ELR (cell line): ENCODE data around the gene MRPL20.
A peak's percentile ranks its signal among the peaks of the same experiment; 100 is the strongest.
"Not testable (repeated sequence)": the region's sequence is repeated elsewhere in the genome, so short reads cannot be mapped to it uniquely, and the experiment has no call there.

Experiments
- DNase-seq: peaks from one replicate; pipeline ENCODE4 v3.0.0-alpha.2; 2015; ENCODE audit warnings: low read depth

The MRPL20 gene

DNA sequence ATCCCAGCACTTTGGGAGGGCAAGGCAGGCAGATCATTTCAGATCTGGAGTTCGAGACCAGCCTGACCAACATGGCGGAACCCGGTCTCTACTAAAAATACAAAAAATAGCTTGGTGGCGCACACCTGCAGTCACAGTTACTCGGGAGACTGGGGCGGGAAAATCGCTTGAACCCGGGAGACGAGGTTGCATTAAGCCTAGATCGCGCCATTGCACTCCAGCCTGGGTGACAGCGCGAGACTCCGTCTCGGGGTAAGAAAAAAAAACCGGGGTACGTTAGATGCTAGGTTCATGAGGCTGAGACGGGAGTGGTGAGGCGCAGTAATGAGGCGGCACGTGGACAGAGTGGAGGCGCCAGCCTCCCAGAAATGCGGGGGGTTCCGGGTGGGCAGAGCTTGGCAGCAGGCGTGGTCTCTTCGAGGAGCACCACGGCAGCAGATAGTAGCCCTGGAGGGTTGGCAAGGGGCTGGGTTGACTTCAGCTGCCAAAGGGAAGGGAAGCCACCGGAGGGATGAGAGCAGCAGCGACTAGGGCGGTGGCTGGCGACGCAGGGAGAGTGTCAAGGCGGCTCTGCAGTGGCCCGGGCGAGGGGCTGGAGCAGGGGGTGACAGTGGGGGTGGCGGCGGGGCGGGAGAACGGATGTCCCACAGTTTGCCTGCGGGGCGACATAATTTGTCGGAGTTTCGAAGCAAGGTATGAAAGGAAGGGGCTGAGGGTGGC lies 832 bp downstream of the MRPL20 start:
- no peak for DNase-seq

DNA sequence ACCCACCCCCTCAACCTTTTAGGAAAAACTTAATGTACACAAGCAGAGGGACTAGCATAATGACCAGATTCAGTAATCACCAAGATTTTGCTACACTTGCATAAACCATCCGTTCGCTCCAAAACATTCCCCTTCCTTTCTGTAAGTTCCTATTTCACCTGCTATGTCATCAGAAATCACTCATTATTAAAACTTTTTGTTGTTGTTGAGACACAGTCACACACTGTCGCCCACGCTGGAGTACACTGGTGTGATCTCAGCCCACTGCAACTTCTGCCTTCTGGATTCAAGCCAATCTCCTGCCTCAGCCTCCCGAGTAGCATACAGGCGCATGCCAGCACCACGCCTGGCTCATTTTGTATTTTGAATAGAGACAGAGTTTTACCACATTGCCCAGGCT lies 3.4 kb downstream of the MRPL20 start:
- no peak for DNase-seq

DNA sequence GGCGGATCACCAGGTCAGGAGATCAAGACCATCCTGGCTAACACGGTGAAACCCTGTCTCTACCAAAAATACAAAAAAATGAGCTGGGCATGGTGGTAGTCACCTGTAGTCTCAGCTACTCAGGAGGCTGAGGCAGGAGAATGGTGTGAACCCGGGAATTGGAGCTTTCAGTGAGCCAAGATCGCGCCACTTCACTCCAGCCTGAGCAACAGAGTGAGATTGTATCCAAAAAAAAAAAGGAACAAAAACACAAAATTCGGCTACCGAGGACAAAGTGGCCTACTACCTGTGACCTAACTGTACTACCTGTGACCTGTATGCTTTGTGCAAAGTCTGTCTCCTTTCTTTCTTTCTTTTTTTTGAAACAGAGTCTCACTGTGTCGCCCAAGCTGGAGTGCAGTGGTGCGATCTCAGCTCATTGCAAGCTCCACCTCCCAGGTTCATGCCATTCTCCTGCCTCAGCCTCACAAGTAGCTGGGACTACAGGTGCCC lies 4.1 kb downstream of the MRPL20 start:
- not testable (repeated sequence) for DNase-seq

DNA sequence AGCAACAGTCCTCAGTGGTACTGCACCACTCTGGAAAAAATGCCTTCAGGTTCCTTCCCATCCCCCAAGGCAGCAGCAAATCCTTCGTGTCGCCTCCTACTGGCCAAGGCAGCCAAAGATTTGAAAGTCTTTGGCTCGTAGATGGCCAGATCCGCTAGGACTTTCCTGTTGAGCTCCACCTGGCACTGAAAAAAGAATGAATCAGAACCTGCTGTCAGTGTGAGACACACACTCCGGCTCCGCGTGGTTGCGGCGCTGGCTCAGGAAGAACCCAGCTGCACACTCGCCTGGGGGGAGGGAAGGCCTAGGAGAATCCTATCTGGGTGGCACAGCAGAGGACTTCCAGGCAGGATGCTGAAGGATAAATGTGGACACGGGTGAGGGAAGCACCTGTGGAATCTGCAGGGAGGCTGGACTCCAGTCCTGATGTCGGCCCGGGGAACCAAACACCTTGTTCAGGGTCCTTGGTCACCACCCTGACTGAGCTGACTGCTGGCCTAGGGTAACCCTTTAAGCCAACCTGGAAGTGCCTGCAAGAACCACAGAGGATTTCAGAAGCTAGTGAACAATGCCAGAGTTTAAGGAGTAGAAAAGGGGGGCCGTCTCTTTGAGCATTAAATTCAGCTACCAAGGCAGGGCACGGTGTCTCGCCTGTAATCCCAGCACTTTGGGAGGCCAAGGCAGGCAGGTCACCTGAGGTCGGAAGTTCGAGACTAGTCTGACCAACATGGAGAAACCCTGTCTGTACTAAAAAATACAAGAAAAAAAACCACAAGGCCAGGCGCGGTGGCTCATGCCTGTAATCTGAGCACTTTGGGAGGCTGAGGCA lies 4.8 kb downstream of the MRPL20 start:
- DNase-seq, result peak; percentile 78

DNA sequence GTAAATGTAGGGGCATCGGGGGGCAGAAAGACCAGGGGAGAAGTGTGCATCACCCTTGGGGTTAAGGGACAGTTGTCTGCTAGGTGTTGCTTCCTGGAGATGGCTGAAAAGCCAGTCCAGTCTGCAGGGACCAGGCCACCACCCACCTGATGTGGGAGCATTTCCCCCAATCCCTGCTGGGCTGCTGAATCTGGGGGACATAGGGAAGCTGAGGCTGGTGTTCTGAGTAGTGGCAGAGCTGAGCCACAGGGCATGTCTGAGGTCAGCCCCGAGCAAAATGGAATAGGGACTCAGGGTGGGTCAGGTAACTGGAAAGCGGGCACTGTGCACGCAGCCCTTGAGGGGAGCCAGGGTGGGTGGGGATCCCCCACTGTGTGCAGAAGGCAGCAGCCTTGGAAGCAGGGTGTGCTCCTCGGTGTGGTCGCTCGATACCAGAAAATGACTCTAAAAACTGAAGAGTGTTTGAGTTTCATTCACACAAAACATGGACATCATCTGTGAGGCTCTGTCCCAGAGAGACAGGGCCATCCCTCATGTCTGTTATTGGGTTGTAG lies 5.6 kb downstream of the MRPL20 start:
- no peak for DNase-seq

DNA sequence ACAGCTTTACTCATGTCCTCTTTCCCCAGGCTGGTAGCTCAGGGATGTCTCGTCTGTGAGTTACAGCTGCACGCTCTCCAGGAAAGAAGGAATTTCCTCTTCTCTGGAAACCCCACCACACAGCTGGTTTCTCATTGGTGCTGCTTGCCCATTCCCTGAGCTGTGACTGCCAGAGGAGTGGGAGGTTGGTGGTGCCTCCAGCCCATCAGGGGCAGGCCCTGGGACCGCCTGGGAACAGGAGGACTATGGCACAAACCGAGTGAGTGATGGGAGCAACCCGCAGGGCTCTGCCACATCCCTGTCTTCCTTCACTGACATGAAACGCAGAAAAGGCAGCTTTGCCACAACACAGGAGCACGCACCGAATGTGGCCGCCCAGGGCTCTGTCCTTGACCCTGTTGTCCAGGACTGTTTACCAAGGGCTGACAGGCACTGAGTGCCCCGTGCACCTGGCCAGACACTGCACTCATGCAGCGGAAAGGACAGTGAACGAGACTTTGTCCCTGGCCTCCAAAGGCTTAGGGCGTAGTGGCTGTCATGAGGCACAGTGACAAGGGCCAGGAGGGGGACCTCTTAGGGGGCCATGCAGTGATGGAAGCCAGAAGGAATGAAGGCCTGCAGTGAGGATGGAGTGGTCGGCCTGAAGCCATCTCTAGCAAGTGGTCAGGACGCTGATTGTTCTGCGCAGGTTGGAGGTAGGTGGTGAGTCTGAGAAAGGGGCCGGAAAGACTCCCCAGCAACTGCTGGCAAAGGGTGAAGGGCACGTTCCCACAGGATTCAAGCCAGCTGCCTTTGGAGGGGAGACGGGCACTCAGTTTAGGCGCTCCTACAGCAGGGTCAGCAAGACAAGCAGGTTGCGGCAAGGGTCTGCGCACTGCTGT lies 6.3 kb downstream of the MRPL20 start:
- peak; percentile 45 for DNase-seq

DNA sequence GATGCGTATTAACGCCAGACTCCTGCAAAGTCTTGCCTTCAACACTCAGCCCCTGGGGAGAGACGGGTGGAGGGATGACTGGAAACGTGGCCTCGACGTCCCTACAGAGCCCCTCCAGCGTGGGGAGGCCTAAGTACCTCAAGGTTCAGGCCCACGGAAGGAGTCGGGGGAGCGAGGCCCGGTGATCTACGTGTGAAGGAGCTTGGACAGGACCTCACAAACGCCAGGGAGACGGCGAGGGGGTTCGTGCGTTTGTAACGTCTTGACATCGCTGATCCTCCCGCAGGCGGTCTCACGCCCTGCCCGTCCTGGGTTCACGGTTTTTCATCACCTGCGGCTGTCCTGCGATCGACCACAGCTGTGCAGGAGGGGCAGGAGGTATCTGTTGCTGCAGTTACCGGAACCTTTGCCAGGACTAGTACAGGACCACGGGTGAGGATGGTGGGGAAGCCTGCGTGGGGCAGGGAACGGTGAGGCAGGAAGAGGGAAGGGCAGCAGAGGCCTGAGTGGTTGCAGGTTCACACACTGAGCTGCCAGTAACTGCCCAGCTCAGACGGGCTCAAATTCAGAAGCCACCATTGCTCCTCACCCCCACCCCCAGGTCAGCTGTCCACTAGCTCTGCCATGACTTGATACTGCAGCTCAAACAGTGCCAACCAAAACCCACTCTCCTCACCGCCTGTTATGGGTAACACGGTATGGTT lies 7.1 kb downstream of the MRPL20 start:
- DNase-seq, result peak; percentile 47

DNA sequence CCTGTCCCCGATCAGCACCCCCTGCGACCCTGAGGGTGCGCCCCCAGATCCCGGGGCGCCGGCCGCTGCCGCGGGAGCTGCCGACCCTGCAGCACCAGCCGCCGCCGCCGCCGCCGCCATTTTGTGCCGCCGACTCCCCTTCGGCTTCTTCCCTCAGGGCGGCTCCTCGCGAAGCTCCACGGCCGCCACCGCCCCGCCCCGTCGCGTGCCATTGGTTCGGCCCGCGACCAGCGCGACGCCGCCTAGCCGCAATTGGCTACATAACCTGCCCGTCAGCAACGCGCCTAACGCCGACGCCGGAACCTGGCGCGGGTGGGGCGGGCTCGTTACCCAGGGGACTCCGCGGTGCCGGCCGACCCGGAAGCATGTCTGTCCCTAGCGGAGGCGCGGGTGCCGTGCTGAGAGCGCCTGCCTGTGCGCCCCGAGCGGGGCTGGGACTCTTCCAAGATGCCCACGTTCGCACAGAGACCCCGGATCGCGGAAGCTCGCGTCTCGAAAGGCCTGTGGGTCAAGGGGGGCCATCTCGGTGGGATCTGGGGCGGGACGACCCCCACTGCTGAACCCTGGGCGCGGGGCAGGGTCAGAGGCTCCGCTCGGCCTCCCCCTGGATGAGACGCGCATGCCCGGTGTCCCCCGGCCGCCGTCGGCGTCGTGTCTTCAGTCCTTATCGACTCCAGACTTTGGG lies 7.8 kb downstream of the MRPL20 start, which contains the start of gene CCNL2:
CCNL2 (minus strand) TSS at position 149 of the 685 bp plus-strand sequence; CDS start at position 120, 29 bp downstream.
- peak; percentile 98 for DNase-seq

DNA sequence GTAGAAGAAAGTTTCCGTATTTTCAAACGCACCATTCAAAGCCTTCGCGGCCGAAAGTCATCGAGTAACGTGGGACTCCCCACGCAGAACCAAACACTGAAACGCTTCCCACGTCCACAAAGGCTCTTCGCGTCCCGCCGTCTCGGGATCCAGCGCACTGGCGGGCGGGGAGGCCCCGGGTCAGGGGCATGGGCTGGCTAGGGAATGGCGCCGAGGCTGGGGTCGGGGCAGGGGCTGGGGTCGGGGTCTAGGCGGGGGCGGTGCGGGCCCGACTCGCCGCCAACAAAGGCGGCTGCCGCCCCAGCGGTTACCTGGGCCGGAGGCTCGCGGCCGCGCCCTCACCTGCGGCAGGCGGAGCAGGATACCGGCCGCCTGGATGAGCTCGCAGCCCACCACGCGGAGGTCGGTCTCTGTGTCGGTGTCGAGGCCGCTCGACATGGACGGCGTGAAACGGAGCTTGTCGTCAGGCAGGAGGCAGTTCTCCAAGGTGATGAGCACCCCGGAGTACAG lies 8.4 kb downstream of the MRPL20 start:
- DNase-seq, result no peak

DNA sequence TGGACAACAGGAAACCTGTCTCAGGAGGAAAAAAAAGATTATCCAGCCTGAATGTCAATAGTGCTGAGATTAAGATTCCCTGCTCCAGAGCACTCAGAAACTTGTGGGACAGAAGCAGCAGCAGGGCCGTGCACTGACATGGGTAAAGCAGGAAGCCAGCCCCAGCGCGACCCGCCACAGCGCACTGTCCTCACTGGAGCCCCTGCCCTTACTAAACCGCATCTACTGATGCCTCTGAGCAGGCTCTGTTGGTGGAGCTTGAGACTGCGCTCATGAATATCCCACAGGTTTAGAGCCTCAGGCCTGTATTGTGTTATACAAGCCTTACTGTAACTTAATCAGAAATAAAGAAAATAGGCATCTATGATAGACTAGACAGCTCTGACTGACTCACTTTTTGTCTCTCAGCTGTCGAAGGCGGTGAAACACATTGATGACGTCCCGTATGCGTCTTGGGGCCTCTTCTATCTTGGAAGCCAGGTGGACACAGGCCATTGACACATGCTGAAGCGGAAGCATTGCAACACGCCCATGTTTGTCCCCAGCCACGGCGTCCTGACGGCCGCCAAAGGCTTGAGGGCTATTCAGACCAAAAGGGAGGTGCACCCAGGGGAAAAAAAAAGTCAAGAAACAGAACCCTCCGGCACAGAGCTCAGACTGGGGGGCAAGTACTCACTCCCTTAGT lies 9.1 kb downstream of the MRPL20 start:
- DNase-seq, result peak; percentile 41

DNA sequence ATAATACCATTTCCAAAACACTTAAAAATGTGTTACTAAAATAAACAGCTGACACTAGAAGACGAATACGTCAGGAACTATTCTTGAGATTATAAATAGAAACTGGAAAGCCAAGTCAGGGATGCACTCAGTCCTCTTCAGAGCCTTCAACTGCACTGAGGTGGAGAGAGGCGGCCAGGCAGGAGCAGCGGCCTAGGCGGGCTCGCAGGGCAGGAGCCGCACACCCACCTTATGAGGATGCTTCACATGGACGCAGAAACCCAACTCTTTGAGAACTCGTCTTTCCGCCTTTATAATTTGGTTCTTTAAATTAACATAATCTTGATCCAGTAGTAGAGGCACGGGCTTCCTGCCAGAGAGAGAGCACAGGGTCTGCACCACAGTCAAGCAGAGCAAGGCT lies 11.9 kb downstream of the MRPL20 start:
- no peak for DNase-seq

DNA sequence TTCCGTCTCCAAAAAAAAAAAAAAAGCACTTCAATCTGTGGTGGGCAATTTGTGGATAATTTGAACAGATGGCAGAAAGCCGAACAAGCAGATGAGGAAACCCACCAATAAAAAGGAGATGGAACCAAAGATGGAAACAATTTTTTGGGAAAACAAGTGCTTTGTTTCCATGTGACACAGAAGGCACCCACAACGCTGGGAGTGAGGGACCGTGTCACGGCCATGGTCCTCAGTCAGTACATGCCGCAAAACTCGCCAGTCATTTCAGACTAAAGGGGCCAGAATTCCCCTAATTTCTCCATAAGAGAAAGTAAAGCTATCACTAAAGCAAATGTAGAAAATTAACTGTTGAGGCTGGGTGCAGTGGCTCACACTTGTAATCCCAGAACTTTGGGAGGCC lies 13.0 kb downstream of the MRPL20 start:
- DNase-seq, result no peak

DNA sequence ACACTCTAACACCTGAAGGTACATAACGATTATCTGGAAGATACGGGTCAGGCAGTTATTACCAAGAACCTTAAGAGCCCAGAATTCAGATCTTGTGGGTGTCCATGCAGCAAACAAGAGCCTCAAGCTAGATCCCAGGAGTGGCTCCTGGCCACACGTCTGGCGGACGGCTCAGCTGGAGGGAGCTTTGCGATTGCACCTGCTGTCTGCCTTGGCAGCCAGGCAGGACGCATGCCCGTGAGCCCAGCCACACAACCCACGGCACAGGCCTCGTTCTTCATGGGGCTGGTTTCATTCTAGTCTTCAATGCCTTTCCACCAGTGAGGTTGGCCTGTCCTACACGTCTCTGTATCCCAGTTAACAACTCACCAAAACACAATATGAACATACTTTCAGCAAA lies 13.7 kb downstream of the MRPL20 start:
- no peak for DNase-seq

DNA sequence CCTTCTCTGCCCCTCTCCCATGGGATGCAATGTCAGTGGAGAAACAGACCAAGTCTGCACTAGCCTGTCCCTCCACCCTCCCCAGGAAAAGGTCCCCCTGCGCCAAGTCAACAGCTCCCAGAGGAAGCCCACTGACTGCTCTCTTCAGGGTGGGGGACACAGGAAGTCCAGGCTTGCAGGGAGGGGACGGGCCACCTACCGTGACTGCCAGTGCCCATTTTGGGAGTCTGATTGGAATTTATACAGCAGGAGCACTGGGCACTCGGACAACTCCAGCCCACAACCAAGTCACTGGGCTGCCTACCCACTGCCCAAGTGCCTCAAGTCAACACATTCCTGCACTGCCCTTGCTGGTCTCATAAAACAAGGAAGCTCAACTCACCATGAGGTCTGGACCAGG lies 14.1 kb downstream of the MRPL20 start:
- DNase-seq, result no peak

DNA sequence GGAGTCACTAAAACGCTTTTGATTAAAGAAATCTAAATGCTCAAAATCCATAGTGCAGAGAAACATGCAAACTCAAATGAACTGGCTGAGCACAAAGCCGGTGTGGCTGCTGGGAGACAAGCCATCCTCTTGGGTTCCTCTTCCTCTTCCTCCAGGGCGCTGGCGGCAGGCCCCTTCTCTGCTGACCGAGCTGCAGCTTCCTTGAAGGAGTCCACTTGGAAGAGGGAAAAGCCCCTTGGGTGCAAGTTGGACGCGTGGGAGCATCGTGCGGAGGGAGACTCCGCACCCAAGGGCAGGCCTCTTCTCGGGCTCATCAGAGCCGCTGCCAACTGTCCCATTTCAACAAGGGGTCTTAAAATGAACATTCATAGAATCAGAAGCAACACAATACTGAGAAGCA lies 15.9 kb downstream of the MRPL20 start:
- DNase-seq, result no peak

DNA sequence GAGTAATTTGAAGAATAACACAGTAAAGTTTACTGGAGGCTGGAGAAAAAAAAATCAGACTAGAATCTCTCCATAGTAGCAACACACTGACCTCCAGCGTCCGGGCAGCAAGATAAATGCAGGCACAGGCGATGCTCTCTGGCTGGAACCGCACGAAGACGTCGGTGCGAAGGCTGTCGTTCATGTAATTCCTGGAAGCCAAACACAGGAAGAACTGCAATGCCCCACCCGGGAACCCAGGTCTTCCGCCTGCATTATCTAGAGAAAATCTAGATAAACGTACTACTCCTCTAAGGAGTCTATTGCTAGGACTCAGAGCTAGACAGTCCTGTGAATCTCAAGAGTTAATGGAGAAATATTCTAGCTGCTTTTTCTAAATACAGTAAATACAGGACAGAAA lies 16.4 kb downstream of the MRPL20 start:
- DNase-seq, result no peak

DNA sequence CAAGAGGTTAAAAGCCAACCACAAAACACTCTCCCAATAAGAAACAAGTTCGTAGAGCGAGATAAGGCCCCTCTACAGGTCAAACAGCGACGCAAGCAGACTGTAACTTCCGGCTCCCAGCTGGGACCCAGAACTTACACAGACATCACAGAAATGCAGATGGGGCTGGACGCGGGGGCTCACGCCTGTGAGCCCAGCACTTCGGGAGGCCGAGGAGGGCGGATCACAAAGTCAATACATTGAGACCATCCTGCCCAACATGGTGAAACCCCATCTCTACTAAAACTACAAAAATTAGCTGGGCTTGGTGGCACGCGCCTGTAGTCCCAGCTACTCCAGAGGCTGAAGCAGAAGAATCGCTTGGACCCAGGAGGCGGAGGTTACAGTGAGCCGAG lies 19.0 kb downstream of the MRPL20 start:
- no peak for DNase-seq

DNA sequence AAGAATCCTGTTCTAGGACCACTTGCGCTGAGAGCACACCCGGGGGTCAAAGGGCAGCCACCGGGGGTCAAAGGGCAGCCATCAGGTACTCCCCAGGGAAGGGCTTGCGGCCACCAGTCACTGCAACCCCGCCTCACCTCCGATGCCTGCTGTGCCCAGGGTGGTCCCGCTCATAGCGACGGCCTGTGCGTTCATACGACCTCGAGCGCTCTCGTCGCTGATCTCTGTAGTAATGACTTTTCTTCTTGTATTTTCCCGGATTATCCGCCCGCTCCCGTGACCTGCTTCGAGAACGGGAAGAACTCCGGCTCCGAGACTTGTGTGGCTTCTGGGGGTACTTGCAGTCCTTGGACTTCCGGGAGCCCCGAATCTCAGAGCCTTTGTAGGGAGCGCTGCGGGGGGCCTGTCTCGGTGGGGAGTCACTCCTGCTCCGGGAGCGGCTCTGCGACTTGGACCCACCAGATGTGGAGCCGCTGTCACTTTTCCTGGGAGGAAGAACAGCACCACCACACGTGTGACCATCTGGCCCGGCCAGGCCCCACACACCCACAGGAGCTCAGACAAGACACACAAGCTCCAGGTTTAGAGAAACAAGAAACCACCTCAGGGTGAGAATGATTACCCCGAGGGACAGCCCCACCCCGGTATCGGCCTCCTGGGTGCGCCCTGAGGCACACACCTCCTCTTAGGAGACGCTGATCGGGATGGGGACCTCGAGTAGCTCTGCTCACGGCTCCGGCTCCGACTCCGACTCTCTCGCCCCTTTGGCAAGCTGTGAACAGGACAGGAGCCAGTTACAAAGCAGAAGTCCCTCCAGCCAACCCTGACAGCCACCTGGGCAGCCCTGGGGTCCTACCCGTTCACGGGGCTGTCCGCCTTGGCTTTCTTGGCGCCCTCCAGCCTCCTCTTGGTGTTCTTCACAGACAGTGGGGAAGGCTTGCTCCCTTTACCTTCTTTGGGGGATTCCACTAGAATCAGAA lies 19.7 kb downstream of the MRPL20 start:
- no peak for DNase-seq

DNA sequence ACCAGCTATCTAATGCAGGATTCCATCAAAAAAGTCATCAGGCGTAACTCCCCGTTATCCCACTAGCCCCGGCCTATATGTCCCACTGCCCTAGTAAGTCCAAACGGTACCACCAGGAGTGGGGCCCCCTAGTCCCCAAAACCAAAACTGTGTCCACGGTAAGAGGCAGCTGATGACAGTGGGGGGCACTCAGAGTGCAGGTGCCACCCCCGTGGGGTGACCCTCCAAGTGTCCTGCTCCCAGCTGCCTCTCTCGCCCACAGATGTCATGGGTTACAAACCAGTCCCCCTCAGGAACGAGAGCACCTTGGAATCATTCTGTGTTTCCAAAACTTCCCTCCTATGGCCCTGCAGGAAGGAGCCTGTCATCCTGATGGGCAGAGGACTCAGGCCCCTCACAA lies 21.2 kb downstream of the MRPL20 start:
- DNase-seq, result no peak
